Lung (tissue), 12 donors: ENCODE measurements around the gene IL31RA. TPM values are rescaled to one million over a fixed set of nuclear protein-coding genes. Genes with fewer than 3 reads are reported as not detected.
"Not testable (repeated sequence)": the region's sequence is repeated elsewhere in the genome, so short reads cannot be mapped to it uniquely, and the experiment has no call there.

Experiments used
- ATAC-seq: fragments of 200-7000 bp; cut with Tn5 transposase; one replicate; pipeline ENCODE4 v1.9.1; 2020; ENCODE audit warnings: moderate number of reproducible peaks; ENCODE audit not compliant: insufficient read depth, low FRiP score
- DNase-seq, 3 donors: peaks; one replicate each; pipeline ENCODE4 v3.0.0-alpha.2; 2013 to 2017
- H3K27ac ChIP-seq, 2 donors: one replicate each; pipeline ENCODE4 v1.5.1; 2013; ENCODE audit warnings: mild to moderate bottlenecking in 2 of 2, moderate library complexity in 2 of 2, control low read depth in 1 of 2, inconsistent platforms in 1 of 2, low read depth in 1 of 2, low read length in 1 of 2
- H3K27me3 ChIP-seq, 3 donors: one replicate each; pipeline ENCODE4 v1.5.1; 2013; ENCODE audit warnings: low read length in 2 of 3; ENCODE audit not compliant: control insufficient read depth in 3 of 3, insufficient read depth in 3 of 3
- H3K36me3 ChIP-seq, 4 donors: one replicate each; pipeline ENCODE4 v1.5.1; 2013; ENCODE audit warnings: low read length in 4 of 4, mild to moderate bottlenecking in 1 of 4, moderate library complexity in 1 of 4; ENCODE audit not compliant: control insufficient read depth in 4 of 4, insufficient read depth in 4 of 4
- H3K4me1 ChIP-seq, 5 donors: one replicate each; pipeline ENCODE4 v1.5.1; 2013; ENCODE audit warnings: low read length in 5 of 5, mild to moderate bottlenecking in 2 of 5, moderate library complexity in 1 of 5; ENCODE audit not compliant: control insufficient read depth in 5 of 5, insufficient read depth in 5 of 5
- H3K4me3 ChIP-seq: one replicate; pipeline ENCODE4 v1.5.1; 2013; ENCODE audit warnings: mild to moderate bottlenecking, control low read depth, moderate library complexity
- H3K9ac ChIP-seq, 2 donors: one replicate each; pipeline ENCODE4 v1.5.1; 2013; ENCODE audit warnings: low read length in 2 of 2, control low read depth in 1 of 2; ENCODE audit not compliant: insufficient read depth in 1 of 2
- H3K9me3 ChIP-seq, 4 donors: one replicate each; pipeline ENCODE4 v1.5.1; 2013; ENCODE audit warnings: low read length in 3 of 4, mild to moderate bottlenecking in 1 of 4, moderate library complexity in 1 of 4; ENCODE audit not compliant: control insufficient read depth in 4 of 4, insufficient read depth in 3 of 4
- WGBS, 2 donors: extraction: QIAGEN DNeasy Blood & Tissue Kit; methylation state at CpG; one replicate each; pipeline ENCODE4 v1.1.7; 2013; 5-methylcytosine and 5-hydroxymethylcytosine counted together
- polyA plus RNA-seq, 2 donors: library from polyadenylated mRNA; stranded (reverse); fragments of 200-250 nt; gene quantifications; one replicate each; pipeline ENCODE4 v1.2.1, GENCODE V29; 2013
- total RNA-seq, 2 donors: library from RNA; depleted of rRNA in 1 of 2; stranded (reverse); fragments of >200 nt in 1 of 2; gene quantifications; one replicate each; pipeline ENCODE4 v1.2.1, GENCODE V29; 2014 to 2021
- TF ChIP-seq, protein P1 (sequence below): IDR thresholded peaks from 2 replicates; pipeline ENCODE4 v1.5.1; 2012; ENCODE audit warnings: mild to moderate bottlenecking; ENCODE audit errors: control extremely low read depth, extremely low read depth
- donor health status: control.
- donor health status: control.
- donor health status: Bipolar disorder and iron deficiency.
- donor health status: healthy.
- donor health status: DM: yes; HTN: yes; CAD: no.

Gene IL31RA
- total and polyA plus RNA-seq, 4 donors, result 0.04 to 0.21 (median 0.11) TPM

DNA sequence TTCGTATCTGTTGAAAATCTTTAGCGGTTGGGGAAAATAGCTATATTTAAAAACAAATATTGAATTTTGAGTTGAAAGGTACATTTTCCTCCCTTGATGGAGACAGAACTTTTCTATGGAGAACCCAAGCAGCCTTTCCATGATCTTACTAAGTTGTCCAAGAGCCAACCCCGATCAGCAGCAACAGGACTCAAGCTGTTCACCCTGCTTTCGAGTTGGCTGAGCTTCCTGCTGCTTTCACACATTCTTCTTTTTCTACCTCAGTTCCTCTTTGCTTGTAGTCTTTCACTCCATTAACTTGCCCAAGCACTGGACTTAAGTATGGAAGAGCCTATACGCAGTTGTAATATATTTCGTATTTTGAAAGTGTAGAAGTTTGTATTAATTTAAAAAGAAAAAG, 84.2 kb downstream of the IL31RA start:
- Histone ChIP-seq H3K36me3 (peaks cover 0 to 23% (median 4%) of the 10 kb centered on the region in 4 donors), H3K27me3 (no peaks in the 10 kb centered on the region), H3K4me1 (peaks cover 0 to 5% (median 0%) of the 10 kb centered on the region in 5 donors), H3K9me3 (no peaks in the 10 kb centered on the region), H3K27ac (no peak overlapping the region), H3K9ac (no peak overlapping the region), H3K4me3 (no peak overlapping the region)
- ATAC-seq, result no peak
- WGBS, 2 donors, result 84 to 92% methylated on average over 6 of the region's 6 CpGs
- TF ChIP-seq, protein P1, sequence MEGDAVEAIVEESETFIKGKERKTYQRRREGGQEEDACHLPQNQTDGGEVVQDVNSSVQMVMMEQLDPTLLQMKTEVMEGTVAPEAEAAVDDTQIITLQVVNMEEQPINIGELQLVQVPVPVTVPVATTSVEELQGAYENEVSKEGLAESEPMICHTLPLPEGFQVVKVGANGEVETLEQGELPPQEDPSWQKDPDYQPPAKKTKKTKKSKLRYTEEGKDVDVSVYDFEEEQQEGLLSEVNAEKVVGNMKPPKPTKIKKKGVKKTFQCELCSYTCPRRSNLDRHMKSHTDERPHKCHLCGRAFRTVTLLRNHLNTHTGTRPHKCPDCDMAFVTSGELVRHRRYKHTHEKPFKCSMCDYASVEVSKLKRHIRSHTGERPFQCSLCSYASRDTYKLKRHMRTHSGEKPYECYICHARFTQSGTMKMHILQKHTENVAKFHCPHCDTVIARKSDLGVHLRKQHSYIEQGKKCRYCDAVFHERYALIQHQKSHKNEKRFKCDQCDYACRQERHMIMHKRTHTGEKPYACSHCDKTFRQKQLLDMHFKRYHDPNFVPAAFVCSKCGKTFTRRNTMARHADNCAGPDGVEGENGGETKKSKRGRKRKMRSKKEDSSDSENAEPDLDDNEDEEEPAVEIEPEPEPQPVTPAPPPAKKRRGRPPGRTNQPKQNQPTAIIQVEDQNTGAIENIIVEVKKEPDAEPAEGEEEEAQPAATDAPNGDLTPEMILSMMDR, result no peak
- DNase-seq, result no peak

DNA sequence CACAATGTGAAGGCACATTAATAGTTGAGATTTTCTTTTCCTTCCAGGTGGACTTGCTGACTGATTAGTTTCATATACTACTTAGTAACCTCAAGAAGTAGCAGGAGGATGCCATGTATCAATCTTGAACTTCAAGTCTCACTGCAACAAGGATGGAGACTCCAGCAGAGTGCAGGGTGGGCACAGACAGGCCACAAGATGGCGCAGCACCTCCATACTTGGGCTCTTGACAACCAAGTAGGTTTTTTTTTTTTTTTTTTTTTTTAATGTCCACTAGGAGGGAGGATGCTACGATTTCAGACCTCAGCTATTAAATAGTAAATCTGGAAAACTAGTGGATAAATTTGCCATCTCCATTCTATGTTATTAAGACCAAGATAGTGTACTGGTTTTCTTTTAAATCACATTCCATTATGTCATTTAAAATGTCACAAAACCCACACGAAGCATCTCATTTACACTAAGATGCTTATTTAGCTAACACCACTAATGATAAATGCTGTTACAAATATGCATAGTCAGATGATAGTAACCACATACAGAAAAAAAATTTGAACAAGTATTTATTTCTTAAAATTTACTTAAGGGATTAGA, 85.0 kb downstream of the IL31RA start:
- TF ChIP-seq, protein P1, result peak; percentile 84
- Histone ChIP-seq H3K27me3 (no peaks in the 10 kb centered on the region), H3K4me3 (no peak overlapping the region), H3K9ac (no peak overlapping the region), H3K36me3 (peaks cover 2 to 29% (median 7%) of the 10 kb centered on the region in 4 donors), H3K4me1 (peaks cover 0 to 5% (median 0%) of the 10 kb centered on the region in 5 donors), H3K9me3 (no peaks in the 10 kb centered on the region), H3K27ac (no peak overlapping the region)
- ATAC-seq (no peak), DNase-seq (peak; percentile 84 to 91 (median 87))
- WGBS, 2 donors, result 28 to 32% methylated on average over 3 of the region's 3 CpGs

DNA sequence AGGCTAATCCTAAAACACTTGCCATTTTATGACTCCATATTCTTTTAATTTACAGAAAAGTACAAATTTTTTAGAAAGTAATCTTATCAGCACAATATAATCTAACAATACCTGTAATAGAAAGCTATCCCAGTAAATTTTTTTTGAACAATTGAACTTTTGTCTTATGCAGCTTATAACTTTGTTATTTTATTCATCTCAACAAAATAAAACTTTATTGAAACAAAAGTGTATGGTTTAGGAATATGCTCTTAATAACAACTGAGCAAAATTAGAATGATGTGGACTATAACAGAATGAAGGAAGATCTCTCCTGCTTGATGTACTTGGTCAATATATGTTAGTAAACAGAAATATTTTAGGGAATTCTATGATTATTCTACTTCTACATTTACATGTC, 86.4 kb downstream of the IL31RA start:
- peaks cover 7 to 38% (median 14%) of the 10 kb centered on the region in 4 donors for H3K36me3 ChIP-seq
- not testable (repeated sequence) for H3K27ac ChIP-seq

DNA sequence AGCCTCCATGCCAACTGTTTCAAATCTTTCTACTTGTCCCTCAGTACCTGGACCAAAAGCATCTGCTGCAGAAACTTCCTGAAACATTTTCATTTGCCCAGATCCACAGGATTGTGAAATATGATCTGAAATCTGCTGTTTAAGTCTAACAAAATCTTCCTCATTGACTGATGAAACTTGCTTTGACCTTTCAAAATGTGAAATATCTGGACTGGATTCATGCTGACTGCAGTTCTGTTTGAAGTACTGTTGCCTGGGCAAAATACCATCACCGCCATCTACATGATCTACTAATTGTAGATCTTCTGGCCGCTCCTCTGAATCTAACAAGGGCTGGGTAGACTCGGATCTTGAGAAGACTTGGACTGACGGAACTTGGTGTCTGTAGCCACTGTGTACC, 90.0 kb downstream of the IL31RA start:
- DNase-seq, H3K4me1 ChIP-seq, H3K9ac ChIP-seq, H3K9me3 ChIP-seq, H3K27me3 ChIP-seq, ATAC-seq, H3K27ac ChIP-seq, H3K4me3 ChIP-seq: not testable (repeated sequence)
- H3K36me3 ChIP-seq, result peaks cover 11 to 48% (median 20%) of the 10 kb centered on the region in 4 donors
- 92 to 95% methylated on average over 4 of the region's 4 CpGs for WGBS, 2 donors

More for the DNA sequence above, 86.4 kb downstream of the IL31RA start:
- H3K4me1 ChIP-seq, H3K9ac ChIP-seq, ATAC-seq, H3K27me3 ChIP-seq, H3K9me3 ChIP-seq, H3K4me3 ChIP-seq, DNase-seq: not testable (repeated sequence)
